Measurements from ENCODE around the gene PHF23.

PHF23 gene
- long read RNA-seq, partial matches to known transcripts: 1 of 7 reads
- long read RNA-seq, other reads (novel, unspliced or antisense): 2 of 7 reads

- TF ChIP-seq GABPA (IDR thresholded peaks at IDR 0.05; ENCODE audit: low read depth) (peak; percentile 86), POLR2AphosphoS5 (IDR thresholded peaks at IDR 0.05; ENCODE audit: low read depth) (0 out of 2 replicates have a peak, but pooled peaks have one; percentile 22), CTCF (IDR thresholded peaks at IDR 0.05; ENCODE audit: insufficient read depth, low read length) (no peak), SPI1 (IDR thresholded peaks at IDR 0.05; ENCODE audit: borderline replicate concordance, low read depth) (peak; percentile 73)
- peak; percentile 87 to 96 for DNase-seq (ENCODE audit: low read depth in 1 of 2, low spot score in 1 of 2)
- H3K4me3 ChIP-seq (replicated peaks; ENCODE audit: insufficient read depth, low read length): peak within 1 kb of the TSS; percentile 63
- no peaks in the 10 kb centered on the region for H3K27me3 ChIP-seq (ENCODE audit: insufficient read depth, poor library complexity, severe bottlenecking)
- peak within 1 kb of the TSS; percentile 96 for H3K27ac ChIP-seq (replicated peaks)
These were observed at the start of gene PHF23 for GRCh38 chr17:7239091-7240027. Gene PHF23, minus strand, starts transcription at chr17:7239457. Its CDS starts 178 bp downstream, at chr17:7239279.

DNA sequence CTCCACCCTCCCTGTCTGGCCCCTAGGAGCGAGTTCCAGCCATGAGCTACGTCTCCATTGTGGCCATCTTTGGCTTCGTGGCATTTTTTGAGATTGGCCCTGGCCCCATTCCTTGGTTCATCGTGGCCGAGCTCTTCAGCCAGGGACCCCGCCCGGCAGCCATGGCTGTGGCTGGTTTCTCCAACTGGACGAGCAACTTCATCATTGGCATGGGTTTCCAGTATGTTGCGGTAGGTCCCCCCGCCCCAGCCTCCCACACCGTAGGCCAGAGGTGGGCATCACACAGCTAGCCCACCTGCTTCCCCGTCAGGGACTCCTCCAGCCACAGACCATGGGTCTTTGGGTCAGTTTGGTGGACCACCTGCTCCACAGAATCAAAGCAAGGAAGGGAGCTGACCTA lies 46.4 kb upstream of the PHF23 start:
- H3K27me3 ChIP-seq (ENCODE audit: insufficient read depth, poor library complexity, severe bottlenecking): no peaks in the 10 kb centered on the region
- H3K4me3 ChIP-seq (replicated peaks; ENCODE audit: insufficient read depth, low read length): no peak overlapping the region
- TF ChIP-seq CTCF (IDR thresholded peaks at IDR 0.05; ENCODE audit: insufficient read depth, low read length): no peak
- TF ChIP-seq SPI1 (IDR thresholded peaks at IDR 0.05; ENCODE audit: borderline replicate concordance, low read depth): no peak
- no peak for TF ChIP-seq GABPA (IDR thresholded peaks at IDR 0.05; ENCODE audit: low read depth)
- no peak for DNase-seq (ENCODE audit: low read depth in 1 of 2, low spot score in 1 of 2)
- H3K27ac ChIP-seq (replicated peaks): no peak overlapping the region

- no peaks in the 10 kb centered on the region for H3K27me3 ChIP-seq (ENCODE audit: insufficient read depth, poor library complexity, severe bottlenecking)
- TF ChIP-seq GABPA (IDR thresholded peaks at IDR 0.05; ENCODE audit: low read depth) (no peak), CTCF (IDR thresholded peaks at IDR 0.05; ENCODE audit: insufficient read depth, low read length) (no peak), SPI1 (IDR thresholded peaks at IDR 0.05; ENCODE audit: borderline replicate concordance, low read depth) (no peak), POLR2AphosphoS5 (IDR thresholded peaks at IDR 0.05; ENCODE audit: low read depth) (no peak)
- TF ChIP-seq, protein P1, sequence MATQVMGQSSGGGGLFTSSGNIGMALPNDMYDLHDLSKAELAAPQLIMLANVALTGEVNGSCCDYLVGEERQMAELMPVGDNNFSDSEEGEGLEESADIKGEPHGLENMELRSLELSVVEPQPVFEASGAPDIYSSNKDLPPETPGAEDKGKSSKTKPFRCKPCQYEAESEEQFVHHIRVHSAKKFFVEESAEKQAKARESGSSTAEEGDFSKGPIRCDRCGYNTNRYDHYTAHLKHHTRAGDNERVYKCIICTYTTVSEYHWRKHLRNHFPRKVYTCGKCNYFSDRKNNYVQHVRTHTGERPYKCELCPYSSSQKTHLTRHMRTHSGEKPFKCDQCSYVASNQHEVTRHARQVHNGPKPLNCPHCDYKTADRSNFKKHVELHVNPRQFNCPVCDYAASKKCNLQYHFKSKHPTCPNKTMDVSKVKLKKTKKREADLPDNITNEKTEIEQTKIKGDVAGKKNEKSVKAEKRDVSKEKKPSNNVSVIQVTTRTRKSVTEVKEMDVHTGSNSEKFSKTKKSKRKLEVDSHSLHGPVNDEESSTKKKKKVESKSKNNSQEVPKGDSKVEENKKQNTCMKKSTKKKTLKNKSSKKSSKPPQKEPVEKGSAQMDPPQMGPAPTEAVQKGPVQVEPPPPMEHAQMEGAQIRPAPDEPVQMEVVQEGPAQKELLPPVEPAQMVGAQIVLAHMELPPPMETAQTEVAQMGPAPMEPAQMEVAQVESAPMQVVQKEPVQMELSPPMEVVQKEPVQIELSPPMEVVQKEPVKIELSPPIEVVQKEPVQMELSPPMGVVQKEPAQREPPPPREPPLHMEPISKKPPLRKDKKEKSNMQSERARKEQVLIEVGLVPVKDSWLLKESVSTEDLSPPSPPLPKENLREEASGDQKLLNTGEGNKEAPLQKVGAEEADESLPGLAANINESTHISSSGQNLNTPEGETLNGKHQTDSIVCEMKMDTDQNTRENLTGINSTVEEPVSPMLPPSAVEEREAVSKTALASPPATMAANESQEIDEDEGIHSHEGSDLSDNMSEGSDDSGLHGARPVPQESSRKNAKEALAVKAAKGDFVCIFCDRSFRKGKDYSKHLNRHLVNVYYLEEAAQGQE (IDR thresholded peaks at IDR 0.05; ENCODE audit: insufficient replicate concordance, low read depth): no peak
- no peak overlapping the region for H3K4me3 ChIP-seq (replicated peaks; ENCODE audit: insufficient read depth, low read length)
- no peak for DNase-seq (ENCODE audit: low read depth in 1 of 2, low spot score in 1 of 2)
- H3K27ac ChIP-seq (replicated peaks): no peak overlapping the region
These were observed 45.7 kb upstream of the PHF23 start for GRCh38 chr17:7284911-7285310.

GRCh38 chr17:7283471-7284216 lies 44.4 kb upstream of the PHF23 start:
- no peaks in the 10 kb centered on the region for H3K27me3 ChIP-seq (ENCODE audit: insufficient read depth, poor library complexity, severe bottlenecking)
- no peak overlapping the region for H3K4me3 ChIP-seq (replicated peaks; ENCODE audit: insufficient read depth, low read length)
- DNase-seq (ENCODE audit: low read depth in 1 of 2, low spot score in 1 of 2): no peak
- no peak overlapping the region for H3K27ac ChIP-seq (replicated peaks)
- TF ChIP-seq POLR2AphosphoS5 (IDR thresholded peaks at IDR 0.05; ENCODE audit: low read depth): no peak
